Ramos (cell line): ENCODE results near the gene CLK1.
"Not testable (repeated sequence)": the region's sequence is repeated elsewhere in the genome, so short reads cannot be mapped to it uniquely, and the experiment has no call there.

Experiments used
- in situ Hi-C: fragments of 300-500 bp; cut with MboI; formaldehyde crosslinking; loops from one replicate; pipeline ENCODE4 v1.14.3; 2022; ENCODE audit warnings: low sequenced_read_pairs; ENCODE audit not compliant: unreplicated experiment

CLK1 gene

GRCh38 chr2:200852605-200853004, 11.9 kb downstream of the CLK1 start:
- in situ Hi-C loops, result no loop called here

DNA sequence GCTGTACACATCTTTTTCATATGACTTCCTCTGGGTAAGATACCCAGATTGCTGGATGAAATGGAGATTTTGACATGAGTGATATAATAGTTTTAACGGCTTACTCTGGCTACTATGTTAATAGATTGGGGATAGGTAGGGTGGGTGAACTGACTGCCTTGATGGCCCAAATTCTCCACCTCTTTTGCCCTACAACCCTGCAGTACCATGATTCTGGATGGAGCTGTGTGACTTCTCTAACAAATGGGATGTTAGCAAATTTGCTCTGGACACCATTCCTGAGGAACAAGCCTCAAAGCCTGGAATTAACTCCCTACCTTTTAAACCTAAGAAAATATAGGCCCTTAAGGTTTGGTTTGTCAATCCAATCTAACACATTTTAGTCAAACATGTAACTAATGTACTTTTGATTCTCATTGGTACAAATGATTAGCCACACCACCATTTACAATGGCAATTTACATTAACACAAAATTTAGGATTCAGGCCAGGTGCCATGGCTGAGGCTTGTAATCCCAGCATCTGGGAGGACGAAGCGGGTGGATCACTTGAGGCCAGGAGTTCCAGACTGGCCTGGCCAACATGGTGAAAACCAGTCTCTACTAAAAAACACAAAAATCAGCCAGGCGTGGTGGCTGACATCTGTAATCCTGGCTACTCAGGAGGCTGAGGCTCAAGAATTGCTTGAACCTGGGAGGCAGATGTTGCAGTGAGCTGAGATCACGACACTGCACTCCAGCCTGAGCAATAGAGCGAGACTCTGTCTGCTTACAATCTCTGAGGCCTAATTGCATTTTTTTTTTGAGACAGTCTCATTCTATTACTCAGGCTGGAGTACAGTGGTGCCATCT, 12.8 kb downstream of the CLK1 start:
- in situ Hi-C loops, result no loop called here

DNA sequence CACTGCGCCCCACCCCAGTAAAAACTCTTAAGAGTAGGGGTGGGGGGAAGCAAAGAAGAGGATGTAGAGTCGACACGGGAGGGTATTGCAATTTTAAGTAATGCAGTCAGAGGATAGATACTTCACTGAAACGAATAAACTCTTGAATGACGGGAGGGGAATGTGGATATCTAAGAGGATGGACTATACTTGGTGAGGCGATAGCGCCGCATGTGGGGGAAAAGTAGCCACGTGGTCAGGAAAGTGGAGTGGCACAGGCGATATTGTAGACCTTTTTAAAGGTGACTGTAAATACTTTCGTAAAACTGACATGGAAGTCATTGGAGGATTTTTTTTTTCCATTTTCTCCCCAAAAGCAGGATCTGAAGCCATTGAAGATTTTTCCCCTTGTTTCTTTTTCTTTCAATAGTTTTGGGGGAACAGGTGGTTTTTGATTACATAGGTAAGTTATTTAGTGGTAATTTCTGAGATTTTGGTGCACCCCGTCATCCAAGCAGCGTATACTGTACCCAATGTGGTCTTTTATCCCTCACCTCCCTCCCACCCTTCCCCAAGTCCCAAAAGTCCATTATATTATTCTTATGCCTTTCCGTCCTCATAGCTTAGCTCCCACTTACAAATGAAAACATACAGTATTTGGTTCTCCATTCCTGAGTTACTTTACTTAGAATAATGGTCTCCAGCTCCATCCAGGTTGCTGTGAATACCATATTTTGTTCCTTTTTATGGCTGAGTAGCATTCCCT, 13.8 kb downstream of the CLK1 start:
- in situ Hi-C loops, result no loop called here

GRCh38 chr2:200847939-200848338, 16.5 kb downstream of the CLK1 start:
- in situ Hi-C loops, result no loop called here

DNA sequence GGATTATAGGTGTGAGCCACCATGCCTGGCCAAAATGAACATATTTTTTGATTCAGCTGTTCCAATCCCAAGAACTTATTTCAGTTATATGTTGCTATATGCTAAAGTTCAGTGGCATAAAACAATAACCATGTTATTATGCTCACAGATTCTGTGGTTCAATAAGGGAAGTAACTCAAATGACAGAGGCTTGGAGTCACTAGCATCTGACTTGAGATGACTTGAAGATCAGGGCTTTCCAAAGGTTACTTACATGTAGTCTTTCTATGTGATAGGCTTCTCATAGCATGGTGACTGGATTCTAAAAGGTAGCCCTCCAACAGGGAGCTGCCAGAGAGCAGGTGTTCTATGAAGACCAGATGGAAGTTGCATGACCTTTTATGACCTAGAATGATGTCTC, 17.2 kb downstream of the CLK1 start:
- in situ Hi-C loops, result no loop called here

GRCh38 chr2:200845669-200846325, 18.7 kb downstream of the CLK1 start:
- in situ Hi-C loops, result no loop called here

DNA sequence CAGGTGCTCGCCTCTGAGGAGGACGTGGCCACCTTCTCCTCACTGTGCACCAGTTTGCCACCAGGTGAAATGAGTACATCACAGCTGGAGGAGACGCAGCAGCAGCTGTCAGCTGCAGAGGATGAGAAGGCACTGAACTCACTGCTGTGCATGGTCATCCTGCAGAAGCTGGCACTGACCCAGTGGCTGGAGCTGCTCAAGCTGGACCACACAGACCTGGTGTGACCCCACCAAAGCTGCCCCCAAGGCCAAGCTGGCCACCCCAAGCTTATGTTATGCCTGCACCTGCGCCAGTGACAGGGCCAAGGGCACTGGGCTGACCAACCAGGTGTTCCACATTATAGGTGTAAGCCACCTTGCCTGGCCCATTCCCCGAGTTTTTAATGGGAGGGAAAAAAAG, 19.3 kb downstream of the CLK1 start:
- in situ Hi-C loops, result no loop called here

DNA sequence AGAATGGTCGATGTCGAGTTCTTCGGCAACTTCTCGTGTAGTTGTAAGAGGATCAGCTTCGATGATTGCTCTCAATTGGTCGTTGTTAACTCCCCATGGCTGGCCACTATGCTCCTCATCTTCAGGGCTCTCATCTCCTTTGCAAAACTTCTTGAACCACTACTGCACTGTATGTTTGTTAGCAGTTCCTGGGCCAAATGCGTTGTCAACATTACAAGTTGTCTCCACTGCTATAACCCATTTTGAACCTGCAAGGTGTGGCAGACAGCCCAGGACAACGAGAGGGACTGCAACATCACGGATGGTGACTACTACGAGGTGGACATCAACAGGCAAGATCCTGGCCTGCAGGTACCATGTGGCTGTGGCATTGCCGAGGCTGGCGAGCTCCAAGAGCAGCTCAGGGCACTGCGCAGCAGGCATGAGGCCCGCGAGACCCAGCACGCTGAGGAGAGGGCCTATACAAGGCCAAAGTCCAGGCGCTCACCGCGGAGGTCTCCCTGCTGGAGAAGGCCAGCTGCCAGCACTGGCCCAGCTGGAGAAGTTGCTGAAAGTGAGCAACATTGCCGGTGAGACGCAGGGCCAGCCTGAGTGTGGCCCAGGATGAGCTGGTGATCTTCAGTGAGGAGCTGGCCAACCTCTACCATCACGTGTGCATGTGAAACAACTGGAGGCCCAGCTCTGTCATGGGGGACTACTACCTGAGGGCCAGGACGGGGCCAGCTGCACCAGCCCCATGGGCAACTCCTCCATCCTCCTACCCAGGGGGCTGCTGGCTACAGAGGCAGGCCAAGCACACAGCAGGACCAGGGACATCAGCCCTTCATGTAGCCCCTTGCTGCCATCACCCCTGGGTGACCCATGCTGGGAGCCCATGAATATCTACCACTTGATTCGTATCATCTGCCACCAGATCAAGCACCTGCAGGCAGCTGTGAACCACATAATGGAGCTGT, 20.2 kb downstream of the CLK1 start:
- in situ Hi-C loops, result no loop called here

DNA sequence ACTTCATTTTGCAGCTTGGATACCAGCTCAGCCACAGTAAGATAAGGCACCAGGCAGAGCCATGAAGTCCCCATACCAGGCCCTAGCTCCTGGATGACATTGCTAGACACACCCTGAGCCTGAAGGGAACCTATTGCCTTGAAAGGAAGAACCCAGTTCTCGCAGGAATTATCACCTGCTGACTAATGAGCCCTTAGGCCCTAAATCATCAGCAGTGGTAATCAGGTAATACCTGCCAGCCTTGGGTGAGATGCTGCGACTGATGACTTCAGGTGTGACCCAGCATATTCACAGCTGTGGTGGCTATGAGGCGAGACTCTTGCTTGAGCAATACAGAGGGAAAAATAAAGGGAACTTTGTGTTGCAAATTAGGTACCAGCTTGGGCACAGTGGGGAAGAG, 24.9 kb downstream of the CLK1 start:
- in situ Hi-C loops, result no loop called here

DNA sequence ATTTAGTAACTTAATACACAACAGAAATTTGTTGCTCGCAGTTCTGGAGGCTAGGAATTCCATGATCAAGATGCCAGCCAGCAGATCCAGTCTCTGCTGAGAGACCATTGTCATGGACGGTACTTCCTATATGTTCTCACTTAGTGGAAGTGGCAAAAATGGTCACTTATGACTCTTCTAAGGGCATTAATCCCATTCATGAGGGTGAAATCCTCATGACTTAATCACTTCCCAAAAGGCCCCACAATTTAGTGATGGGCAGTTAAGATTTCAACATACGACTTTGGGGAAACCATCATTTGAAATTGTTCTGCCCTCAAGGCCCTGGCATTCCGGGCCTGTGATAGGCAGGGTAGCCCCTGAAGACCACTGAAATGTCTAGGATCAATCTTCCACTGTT, 29.8 kb downstream of the CLK1 start:
- in situ Hi-C loops, result no loop called here

DNA sequence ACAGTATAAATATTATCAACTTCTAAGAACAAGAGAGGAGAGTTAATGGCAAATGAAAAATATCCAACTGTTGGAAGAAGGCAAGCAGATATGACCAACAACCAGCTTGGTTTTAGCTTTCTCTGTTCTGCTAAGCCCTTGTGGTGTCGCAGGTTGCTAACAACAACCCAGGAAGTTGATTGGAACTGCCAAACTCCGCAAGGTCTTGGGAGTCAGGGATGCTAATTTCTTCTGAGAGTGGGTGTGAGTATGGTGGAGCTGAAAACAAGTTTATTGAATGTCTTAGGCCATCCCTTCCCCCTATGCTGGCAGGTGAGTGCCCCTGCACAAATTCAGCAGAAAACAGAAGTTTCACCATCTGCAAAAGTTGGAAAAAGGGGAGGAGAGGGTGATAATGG, 35.2 kb downstream of the CLK1 start:
- in situ Hi-C loops, result no loop called here

DNA sequence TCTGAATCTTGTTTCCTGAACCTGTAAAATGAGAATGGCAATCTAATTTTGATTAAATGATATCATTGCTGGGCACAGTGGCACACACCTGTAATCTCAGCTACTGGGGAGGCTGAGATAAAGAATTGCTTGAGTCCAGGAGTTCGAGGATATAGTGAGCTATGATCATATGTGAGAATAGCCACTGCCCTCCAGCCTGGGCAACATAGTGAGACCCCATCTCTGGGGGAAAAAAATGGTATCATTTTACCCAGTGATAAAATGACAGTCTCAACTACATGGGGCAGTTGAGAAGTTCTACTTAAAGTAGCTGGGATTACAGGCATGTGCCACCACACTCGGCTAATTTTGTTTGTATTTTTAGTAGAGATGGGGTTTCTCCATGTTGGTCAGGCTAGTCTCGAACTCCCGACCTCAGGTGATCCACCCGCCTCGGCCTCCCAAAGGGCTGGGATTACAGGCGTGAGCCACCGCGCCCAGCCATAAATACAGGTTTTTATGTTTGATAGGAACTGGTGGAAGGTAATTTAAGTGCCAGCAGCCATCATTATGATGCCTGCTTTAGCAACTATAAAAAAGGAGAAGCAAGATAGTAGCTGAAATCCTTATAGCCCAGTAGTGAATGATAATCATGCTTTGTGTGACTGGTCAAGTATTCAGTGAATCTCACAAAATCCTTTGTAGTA, 35.7 kb downstream of the CLK1 start:
- in situ Hi-C loops, result no loop called here

DNA sequence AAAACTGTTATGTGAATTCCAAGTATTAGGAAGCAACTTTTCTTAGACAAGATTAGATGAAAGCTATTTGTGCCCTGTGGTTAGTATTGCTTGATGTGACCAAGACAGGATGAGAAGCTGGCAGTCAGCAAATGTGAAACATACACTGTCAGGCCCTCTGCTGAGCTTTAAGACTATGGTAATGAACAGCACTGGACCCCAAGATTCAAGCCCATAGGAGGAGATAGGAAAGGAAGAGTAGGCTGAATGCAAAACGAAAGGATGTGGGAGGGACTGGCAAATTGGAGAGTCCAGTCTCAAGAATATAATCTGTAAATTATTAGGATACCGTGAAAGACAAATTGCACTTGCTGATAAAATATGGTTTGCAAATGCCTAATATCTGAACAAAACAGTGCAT, 36.4 kb downstream of the CLK1 start:
- in situ Hi-C loops, result no loop called here

DNA sequence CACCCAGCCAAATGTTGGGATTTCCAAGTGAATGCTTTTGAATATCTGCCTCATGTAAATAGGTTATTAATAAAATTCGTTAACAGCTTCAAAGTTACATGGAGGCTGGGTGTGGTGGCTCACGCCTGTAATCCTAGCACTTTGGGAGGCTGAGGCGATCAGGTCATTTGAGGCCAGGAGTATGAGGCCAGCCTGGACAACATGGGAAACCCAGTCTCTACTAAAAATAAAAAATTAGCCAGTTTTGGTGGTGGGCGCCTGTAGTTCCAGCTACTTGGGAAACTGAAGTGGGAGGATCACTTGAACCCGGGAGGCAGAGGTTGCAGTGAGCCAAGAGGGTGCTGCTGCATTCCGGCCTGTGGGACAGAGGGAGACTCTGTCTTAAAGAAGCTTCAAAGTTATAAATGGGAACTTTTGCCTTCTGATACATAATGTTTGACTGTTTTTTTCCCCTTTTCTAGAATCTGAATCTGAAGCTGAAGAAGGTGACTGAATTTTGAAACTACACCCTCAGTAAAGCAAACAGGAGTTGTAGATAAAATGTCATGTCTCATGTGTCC, 42.7 kb downstream of the CLK1 start:
- in situ Hi-C loops, result no loop called here

DNA sequence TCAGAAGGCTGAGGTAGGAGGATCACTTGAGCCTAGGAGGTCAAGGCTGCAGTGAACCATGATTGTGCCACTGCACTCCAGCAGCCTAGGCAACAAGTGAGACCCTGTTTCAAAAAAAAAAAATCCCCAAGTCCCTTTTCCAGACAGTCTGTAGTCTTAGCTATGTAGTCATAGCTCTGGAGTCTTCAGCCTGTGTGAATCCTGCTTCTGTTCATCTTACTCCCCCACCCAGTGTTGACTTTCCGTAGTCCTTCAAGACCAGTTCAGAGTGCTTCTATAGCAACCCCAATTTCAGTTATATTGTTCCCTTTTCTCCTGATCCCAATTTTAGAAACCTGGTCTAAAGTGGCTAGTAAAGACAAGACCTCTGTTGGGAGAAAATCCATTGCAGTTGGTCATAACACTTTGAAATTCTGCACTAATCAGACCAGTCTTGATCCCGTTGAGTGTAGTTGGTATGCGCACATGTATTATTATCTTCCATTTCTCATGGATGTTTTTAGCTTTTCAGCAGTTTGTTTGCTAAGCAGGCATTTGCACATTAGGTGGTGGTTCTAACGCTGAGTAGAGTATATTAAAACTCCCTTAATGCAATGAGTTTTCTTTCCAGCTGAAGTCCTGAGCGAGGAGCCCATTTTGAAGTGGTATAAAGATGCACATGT, 43.8 kb downstream of the CLK1 start:
- in situ Hi-C loops, result no loop called here

DNA sequence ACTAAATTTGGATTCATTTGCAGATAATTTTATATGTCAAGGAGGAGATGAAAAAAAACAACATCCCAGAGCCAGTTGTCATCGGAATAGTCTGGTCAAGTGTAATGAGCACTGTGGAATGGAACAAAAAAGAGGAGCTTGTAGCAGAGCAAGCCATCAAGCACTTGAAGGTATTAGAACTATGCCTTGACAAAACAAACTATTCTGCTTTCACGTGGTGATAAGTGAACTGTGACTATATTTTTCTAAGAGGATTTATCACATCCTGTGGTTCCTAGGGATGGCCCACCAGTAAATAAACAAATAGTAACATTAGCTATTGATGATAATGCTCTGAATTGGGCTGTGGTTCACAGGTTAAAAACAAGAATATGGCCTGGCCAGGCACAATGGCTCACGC, 45.7 kb downstream of the CLK1 start:
- in situ Hi-C loops, result not testable (repeated sequence)

- in situ Hi-C loops, result loop anchor here (5.0 kb wide), 1 partner anchor 103 kb away; no protein-coding TSS in a partner anchor
Observed at GRCh38 chr2:200814917-200815316, 49.5 kb downstream of the CLK1 start.

DNA sequence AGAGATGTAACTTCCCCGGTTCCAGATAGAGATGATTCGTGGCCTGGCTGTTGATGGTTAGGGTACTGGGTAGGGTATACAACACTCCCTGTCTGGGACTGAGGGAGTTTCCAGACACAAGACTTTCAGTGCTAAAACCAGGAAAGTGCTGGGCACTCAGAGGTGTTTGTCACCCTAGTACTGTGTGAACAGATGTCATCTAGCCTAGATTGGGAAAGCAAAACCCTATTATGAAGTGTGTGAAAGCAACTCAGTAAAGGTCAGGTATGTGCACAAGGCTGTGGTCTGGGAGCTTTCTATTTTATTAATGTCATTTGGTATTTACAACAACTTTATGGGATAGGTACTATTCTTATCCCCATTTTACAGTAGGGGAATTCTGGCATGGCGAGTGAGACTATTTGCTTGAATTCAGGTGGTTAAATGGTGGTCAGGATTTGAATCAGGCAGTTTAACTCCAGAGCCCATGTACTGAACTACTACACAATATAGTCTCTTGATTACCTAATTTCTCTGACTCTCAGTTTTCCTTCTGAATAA, 50.1 kb downstream of the CLK1 start:
- in situ Hi-C loops, result loop anchor here (5.0 kb wide), 1 partner anchor 102 kb away; no protein-coding TSS in a partner anchor
